Smooth muscle cell (in vitro differentiated cells): Measurements from ENCODE around the gene QPCTL. TPM values are rescaled to one million over a fixed set of nuclear protein-coding genes. Genes with fewer than 3 reads are reported as not detected.

Source experiments
- DNase-seq: peaks from one replicate; lab custom pipeline; 2025; ENCODE audit not compliant: unreplicated experiment; lab: John Stamatoyannopoulos, UW
- H2AFZ ChIP-seq: fragments of 200-600 bp; sonication (generic); 2 replicates; pipeline ENCODE4 v1.6.0; 2016; ENCODE audit warnings: antibody characterized with exemption, low read depth, mild to moderate bottlenecking
- H3F3A ChIP-seq: fragments of 200-600 bp; sonication (generic); 2 replicates; pipeline ENCODE4 v1.6.0; 2017; ENCODE audit warnings: antibody characterized with exemption, low read depth
- H3K27ac ChIP-seq: fragments of 200-600 bp; sonication (generic); 2 replicates; pipeline ENCODE4 v1.5.1; 2016; ENCODE audit warnings: low read depth, mild to moderate bottlenecking
- H3K27me3 ChIP-seq: fragments of 200-600 bp; sonication (generic); 2 replicates; pipeline ENCODE4 v1.6.1; 2016; ENCODE audit warnings: low read depth, mild to moderate bottlenecking
- H3K36me3 ChIP-seq: fragments of 200-600 bp; sonication (generic); 2 replicates; pipeline ENCODE4 v1.5.1; 2016; ENCODE audit warnings: low read depth
- H3K4me1 ChIP-seq: fragments of 200-600 bp; sonication (generic); 2 replicates; pipeline ENCODE4 v1.5.1; 2016; ENCODE audit warnings: low read depth
- H3K4me2 ChIP-seq: fragments of 200-600 bp; sonication (generic); 2 replicates; pipeline ENCODE4 v1.6.0; 2016; ENCODE audit warnings: mild to moderate bottlenecking
- H3K4me3 ChIP-seq: fragments of 200-600 bp; sonication (generic); 2 replicates; pipeline ENCODE4 v1.5.1; 2016; ENCODE audit warnings: mild to moderate bottlenecking
- H3K79me2 ChIP-seq: fragments of 200-600 bp; sonication (generic); 2 replicates; pipeline ENCODE4 v1.6.0; 2016; ENCODE audit warnings: low read depth, mild to moderate bottlenecking
- H3K9ac ChIP-seq: fragments of 200-600 bp; sonication (generic); 2 replicates; pipeline ENCODE4 v1.6.0; 2016; ENCODE audit warnings: low read depth
- H3K9me3 ChIP-seq: fragments of 200-600 bp; sonication (generic); replicated peaks from 2 replicates; pipeline ENCODE4 v1.5.1; 2016; ENCODE audit warnings: low read depth
- H4K20me1 ChIP-seq: fragments of 200-600 bp; sonication (generic); 2 replicates; pipeline ENCODE4 v1.6.0; 2016; ENCODE audit warnings: low read depth
- CTCF ChIP-seq: fragments of 200-600 bp; sonication (generic); IDR thresholded peaks from 2 replicates; pipeline ENCODE4 v1.5.1; 2017; ENCODE audit warnings: borderline replicate concordance, mild to moderate bottlenecking, antibody characterized with exemption; ENCODE audit not compliant: insufficient read depth, poor library complexity, severe bottlenecking
- WGBS: methylation state at CpG from one replicate; pipeline ENCODE4 v1.1.7; 2016; ENCODE audit warnings: low lambda C conversion rate; 5-methylcytosine and 5-hydroxymethylcytosine counted together
- polyA plus RNA-seq: library from polyadenylated mRNA; unstranded; fragments of >200 nt; fragmentation: Nextera tagmentation; extraction: Ambion mirVana; gene quantifications from 2 replicates; pipeline ENCODE4 v1.2.1, GENCODE V29; 2016
- total RNA-seq: library from RNA; depleted of rRNA; stranded (reverse); fragments of >200 nt; gene quantifications from 2 replicates; pipeline ENCODE4 v1.2.3, GENCODE V29; 2014

QPCTL gene
- total and polyA plus RNA-seq, 2 experiments from 2014 or later: 12.2 to 13.3 TPM

DNA sequence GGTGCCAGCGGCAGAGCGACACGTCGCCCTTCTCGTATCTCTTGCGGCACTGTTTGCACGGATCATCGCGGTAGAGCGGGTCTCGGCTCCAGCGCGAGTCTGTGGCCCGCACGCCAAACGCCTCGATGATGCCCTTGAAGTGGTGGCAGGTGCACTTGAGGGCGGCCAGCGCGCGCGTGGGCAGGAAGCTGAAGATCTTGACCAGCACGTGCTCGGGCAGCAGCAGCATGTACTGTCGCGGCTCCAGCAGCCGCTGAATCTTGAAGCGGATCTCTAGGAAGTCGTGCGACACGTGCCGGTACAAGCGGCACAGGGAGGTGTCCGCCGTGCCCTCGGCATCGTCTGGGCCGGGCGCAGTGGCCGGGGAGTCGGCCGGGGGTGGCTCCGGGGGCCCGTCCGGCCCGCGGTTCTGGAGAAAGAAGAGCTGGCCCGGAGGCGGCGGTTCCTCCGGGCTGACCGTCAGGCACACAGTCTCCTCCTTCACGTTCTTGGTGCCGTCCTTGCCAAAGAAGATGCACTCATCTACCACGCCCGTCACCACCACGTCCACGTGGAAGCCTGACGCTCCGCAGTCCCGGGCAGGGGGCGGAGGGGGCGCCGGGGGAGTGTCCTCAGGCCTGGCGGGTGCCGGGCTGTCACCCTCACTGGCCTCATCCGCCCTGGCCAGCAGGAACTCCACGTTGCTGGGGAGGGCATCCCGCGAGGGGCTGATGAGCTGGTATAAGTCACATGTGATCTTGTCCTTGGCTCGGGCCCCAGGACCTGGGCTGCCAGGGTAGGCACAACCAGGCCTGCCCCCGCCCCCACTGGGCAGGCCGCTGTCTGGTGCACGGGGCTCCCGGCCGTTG is 19.6 kb downstream of the QPCTL start:
- TF ChIP-seq CTCF: no peak
- Histone ChIP-seq H3K27ac (no peak overlapping the region), H3K79me2 (peaks cover 62% of the 10 kb centered on the region), H3K4me1 (no peaks in the 10 kb centered on the region), H3K4me2 (no peak overlapping the region), H3K27me3 (no peaks in the 10 kb centered on the region), H4K20me1 (no peaks in the 10 kb centered on the region), H3K36me3 (no peaks in the 10 kb centered on the region), H3K4me3 (no peak overlapping the region), H3K9me3 (no peaks in the 10 kb centered on the region), H3F3A (peaks cover 4% of the 10 kb centered on the region), H2AFZ (no peak overlapping the region), H3K9ac (no peak overlapping the region)
- no peak for DNase-seq
- WGBS: 98% methylated on average over 62 of the region's 76 CpGs

DNA sequence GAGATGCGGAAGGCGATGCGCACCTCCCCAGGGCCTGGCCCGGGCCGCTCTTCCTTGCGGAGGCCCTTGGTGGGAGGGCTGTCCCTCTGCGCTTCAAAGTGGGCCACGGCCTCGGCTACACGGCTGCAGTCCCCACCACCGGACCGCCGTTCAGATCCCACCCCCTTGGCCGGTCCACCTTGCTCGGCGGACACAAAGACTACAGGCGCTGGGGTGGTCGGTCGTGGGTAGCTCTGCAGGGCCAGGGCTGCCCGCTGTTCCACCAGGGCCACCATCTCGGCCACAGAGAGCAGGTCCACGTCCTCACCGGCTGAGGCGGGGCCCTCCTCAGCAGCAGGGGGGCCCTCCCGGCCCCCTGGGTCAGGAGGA is 20.2 kb downstream of the QPCTL start:
- peaks cover 62% of the 10 kb centered on the region for H3K79me2 ChIP-seq
- no peaks in the 10 kb centered on the region for H3K9me3 ChIP-seq
- no peaks in the 10 kb centered on the region for H3K27me3 ChIP-seq
- H3F3A ChIP-seq: no peaks in the 10 kb centered on the region
- WGBS: 99% methylated on average over 25 of the region's 25 CpGs
- H3K4me1 ChIP-seq: no peaks in the 10 kb centered on the region
- H3K36me3 ChIP-seq: no peaks in the 10 kb centered on the region
- DNase-seq: no peak
- no peak overlapping the region for H3K9ac ChIP-seq
- no peak overlapping the region for H3K4me2 ChIP-seq
- H4K20me1 ChIP-seq: no peaks in the 10 kb centered on the region
- TF ChIP-seq CTCF: no peak
- H3K27ac ChIP-seq: no peak overlapping the region
- H3K4me3 ChIP-seq: no peak overlapping the region
- no peak overlapping the region for H2AFZ ChIP-seq

DNA sequence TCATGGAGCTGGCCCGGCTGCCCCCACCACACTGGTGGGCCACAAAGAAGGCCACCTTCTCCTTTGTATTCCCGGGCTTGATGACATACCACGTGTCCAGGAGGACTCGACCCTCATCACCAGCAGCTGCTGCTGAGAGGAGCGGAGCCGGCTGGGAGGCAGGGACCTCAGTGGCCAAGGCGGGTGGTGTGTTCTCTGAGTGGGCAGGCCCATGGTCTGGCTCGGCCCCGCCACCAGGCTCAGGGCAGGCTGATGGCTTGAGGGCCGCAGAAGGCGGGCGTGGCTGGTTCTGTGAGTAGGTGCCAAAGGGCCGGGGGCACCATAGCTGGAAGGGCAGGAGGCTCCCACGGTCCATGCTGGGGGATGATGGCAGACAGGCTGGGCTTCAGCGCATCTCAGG is 20.7 kb downstream of the QPCTL start:
- H3K79me2 ChIP-seq: peaks cover 62% of the 10 kb centered on the region
- no peaks in the 10 kb centered on the region for H3K9me3 ChIP-seq
- H3K4me2 ChIP-seq: no peak overlapping the region
- no peak overlapping the region for H3K4me3 ChIP-seq
- no peak overlapping the region for H2AFZ ChIP-seq
- no peak for TF ChIP-seq CTCF
- H3K27me3 ChIP-seq: no peaks in the 10 kb centered on the region
- no peaks in the 10 kb centered on the region for H3F3A ChIP-seq
- DNase-seq: no peak
- WGBS: 97% methylated on average over 15 of the region's 15 CpGs
- no peak overlapping the region for H3K27ac ChIP-seq
- H3K36me3 ChIP-seq: no peaks in the 10 kb centered on the region
- H4K20me1 ChIP-seq: no peaks in the 10 kb centered on the region
- H3K4me1 ChIP-seq: no peaks in the 10 kb centered on the region
- H3K9ac ChIP-seq: no peak overlapping the region

GRCh38 chr19:45715139-45715538 is 22.7 kb downstream of the QPCTL start:
- TF ChIP-seq CTCF: no peak
- WGBS: 76% methylated on average over 3 of the region's 3 CpGs
- H3K27ac ChIP-seq: no peak overlapping the region
- no peak overlapping the region for H2AFZ ChIP-seq
- peaks cover 69% of the 10 kb centered on the region for H3K79me2 ChIP-seq
- no peak for DNase-seq
- H4K20me1 ChIP-seq: no peaks in the 10 kb centered on the region
- H3K4me2 ChIP-seq: no peak overlapping the region
- no peak overlapping the region for H3K4me3 ChIP-seq
- H3K27me3 ChIP-seq: no peaks in the 10 kb centered on the region
- H3F3A ChIP-seq: no peaks in the 10 kb centered on the region
- no peak overlapping the region for H3K9ac ChIP-seq
- H3K36me3 ChIP-seq: no peaks in the 10 kb centered on the region
- no peaks in the 10 kb centered on the region for H3K4me1 ChIP-seq
- H3K9me3 ChIP-seq: no peaks in the 10 kb centered on the region
